ENCODE measurements around the gene MTM1. TPM values are rescaled to one million over a fixed set of nuclear protein-coding genes. Genes with fewer than 3 reads are reported as not detected.

Gene MTM1
- total RNA-seq, 1 experiment from 2014 or later = 11.6 TPM

DNA sequence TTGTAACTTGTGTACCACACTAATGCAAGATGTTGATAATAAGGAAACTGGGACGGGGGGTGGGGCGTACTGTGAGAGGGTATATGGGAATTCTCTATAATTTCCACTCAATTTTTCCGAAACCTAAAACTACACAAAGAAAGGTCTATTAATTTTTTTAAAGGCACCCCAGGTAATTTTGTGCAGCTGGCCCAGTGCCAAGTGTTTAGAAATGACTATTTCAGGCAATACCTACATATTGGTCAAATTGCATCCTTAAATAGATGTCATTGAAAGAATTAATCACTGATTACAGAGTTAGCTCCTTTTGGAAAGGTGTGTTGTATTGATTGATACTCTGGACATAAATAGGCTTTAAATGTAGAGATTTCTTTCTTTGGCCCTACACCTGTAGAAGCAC lies 114.7 kb downstream of the MTM1 start:
- ChIA-PET POLR2A (no interaction called here), CTCF (interaction anchor here (0.6 to 2.1 kb wide), 17 partner anchors 7 to 734 kb away, joined by 3 to 13 read pairs (median 6); partner anchors contain the start of gene MTMR1)
- H3K27me3 Mint-ChIP-seq (ENCODE audit: insufficient read depth, unreplicated experiment) = peaks cover 15% of the 10 kb centered on the region
- BruUV-seq (replicated peaks) = no TSS peak
- peaks cover 3% of the 10 kb centered on the region for H3K9me3 Mint-ChIP-seq (ENCODE audit: unreplicated experiment)
- no peak overlapping the region for H3K27ac Mint-ChIP-seq (ENCODE audit: low read depth, unreplicated experiment)
- H3K4me3 Mint-ChIP-seq (ENCODE audit: unreplicated experiment) = no peak overlapping the region
- no peaks in the 10 kb centered on the region for H3K4me1 Mint-ChIP-seq (ENCODE audit: insufficient read depth, unreplicated experiment)
- intact Hi-C loops (cut with micrococcal nuclease) = loop anchor here (1.0 kb wide), 1 partner anchor 33 kb away; no protein-coding TSS in a partner anchor
- DNase-seq (ENCODE audit: unreplicated experiment) = no peak
- TF ChIP-seq, protein P1, sequence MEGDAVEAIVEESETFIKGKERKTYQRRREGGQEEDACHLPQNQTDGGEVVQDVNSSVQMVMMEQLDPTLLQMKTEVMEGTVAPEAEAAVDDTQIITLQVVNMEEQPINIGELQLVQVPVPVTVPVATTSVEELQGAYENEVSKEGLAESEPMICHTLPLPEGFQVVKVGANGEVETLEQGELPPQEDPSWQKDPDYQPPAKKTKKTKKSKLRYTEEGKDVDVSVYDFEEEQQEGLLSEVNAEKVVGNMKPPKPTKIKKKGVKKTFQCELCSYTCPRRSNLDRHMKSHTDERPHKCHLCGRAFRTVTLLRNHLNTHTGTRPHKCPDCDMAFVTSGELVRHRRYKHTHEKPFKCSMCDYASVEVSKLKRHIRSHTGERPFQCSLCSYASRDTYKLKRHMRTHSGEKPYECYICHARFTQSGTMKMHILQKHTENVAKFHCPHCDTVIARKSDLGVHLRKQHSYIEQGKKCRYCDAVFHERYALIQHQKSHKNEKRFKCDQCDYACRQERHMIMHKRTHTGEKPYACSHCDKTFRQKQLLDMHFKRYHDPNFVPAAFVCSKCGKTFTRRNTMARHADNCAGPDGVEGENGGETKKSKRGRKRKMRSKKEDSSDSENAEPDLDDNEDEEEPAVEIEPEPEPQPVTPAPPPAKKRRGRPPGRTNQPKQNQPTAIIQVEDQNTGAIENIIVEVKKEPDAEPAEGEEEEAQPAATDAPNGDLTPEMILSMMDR (IDR thresholded peaks at IDR 0.05; ENCODE audit: unreplicated experiment) = no peak
- no peaks in the 10 kb centered on the region for H3K36me3 Mint-ChIP-seq (ENCODE audit: insufficient read depth, unreplicated experiment)

DNA sequence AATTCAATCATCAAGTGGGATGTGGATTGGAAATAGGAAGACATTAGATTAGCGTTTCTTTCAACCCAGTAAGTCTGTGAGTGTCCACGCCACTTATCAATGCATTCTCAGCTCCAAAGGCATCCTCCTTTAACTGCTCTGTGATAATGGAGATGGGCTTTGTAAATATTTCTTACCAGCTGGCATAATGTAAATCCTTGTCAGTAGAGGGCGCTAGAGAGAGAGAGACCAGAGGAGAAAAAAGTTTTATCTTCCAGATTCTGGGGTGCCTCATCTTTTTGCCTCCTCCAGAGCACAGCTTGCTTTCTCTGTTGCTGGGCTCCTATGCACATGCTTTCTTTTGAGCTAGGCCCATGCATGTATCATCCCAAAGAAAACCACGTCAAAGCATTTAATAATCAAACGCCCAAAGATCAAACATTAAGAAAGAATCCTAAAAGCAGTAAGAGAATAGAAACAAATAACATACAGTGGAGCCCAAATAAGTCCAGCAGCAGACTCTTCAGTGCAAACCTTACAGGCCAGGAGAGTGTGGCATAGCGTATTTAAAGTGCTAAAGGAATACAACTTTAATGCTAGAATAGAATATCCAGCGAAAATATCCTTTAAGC lies 115.2 kb downstream of the MTM1 start:
- Mint-ChIP-seq H3K9me3 (ENCODE audit: unreplicated experiment) (peaks cover 8% of the 10 kb centered on the region), H3K36me3 (ENCODE audit: insufficient read depth, unreplicated experiment) (no peaks in the 10 kb centered on the region), H3K4me3 (ENCODE audit: unreplicated experiment) (no peak overlapping the region), H3K27ac (ENCODE audit: low read depth, unreplicated experiment) (no peak overlapping the region), H3K4me1 (ENCODE audit: insufficient read depth, unreplicated experiment) (no peaks in the 10 kb centered on the region), H3K27me3 (ENCODE audit: insufficient read depth, unreplicated experiment) (peaks cover 10% of the 10 kb centered on the region)
- no TSS peak for BruUV-seq (replicated peaks)
- DNase-seq (ENCODE audit: unreplicated experiment) = peak; percentile 71
- ChIA-PET POLR2A (interaction anchor here (0.6 to 1.0 kb wide), 3 partner anchors 9 to 746 kb away, joined by 3 to 6 read pairs (median 3); no protein-coding TSS in a partner anchor), CTCF (interaction anchor here (0.6 to 2.1 kb wide), 19 partner anchors 8 to 1540 kb away, joined by 3 to 13 read pairs (median 5); partner anchors contain the start of gene MTMR1)
- intact Hi-C loops (cut with micrococcal nuclease) = loop anchor here (1.0 kb wide), 1 partner anchor 33 kb away; no protein-coding TSS in a partner anchor
- TF ChIP-seq, protein P1 (IDR thresholded peaks at IDR 0.05; ENCODE audit: unreplicated experiment) = peak; percentile 54

DNA sequence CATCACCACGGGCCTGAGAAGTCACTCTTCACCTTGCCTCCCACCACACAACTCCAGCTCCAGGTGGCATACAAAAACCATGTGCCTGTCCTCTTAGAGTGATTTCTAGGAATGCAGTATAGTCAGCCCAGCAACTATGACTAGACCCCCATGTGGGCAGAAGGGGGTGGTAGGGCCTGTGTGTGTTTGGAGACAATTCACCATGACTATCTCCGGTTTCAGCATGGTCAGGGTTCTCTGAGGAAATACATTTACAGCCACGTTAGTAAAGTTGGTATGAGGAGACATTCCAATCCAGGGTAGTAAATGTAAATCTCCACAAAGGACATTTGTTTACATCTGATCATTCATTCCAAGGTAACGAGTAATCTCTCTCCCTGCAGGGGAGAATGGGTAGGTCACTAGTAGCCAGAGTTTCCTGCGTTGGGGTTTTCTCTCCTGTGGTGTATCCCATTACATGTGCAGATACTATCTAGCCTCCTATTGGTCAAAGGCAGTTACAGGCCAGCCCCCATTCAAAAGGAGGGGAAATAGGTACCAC lies 120.6 kb downstream of the MTM1 start:
- no TSS peak for BruUV-seq (replicated peaks)
- no peaks in the 10 kb centered on the region for H3K27me3 Mint-ChIP-seq (ENCODE audit: insufficient read depth, unreplicated experiment)
- H3K4me1 Mint-ChIP-seq (ENCODE audit: insufficient read depth, unreplicated experiment) = no peaks in the 10 kb centered on the region
- DNase-seq (ENCODE audit: unreplicated experiment) = peak; percentile 71
- peak overlapping the region; percentile 5 for H3K27ac Mint-ChIP-seq (ENCODE audit: low read depth, unreplicated experiment)
- CTCF ChIA-PET = interaction anchor here (0.7 to 1.4 kb wide), 5 partner anchors 9 to 176 kb away, joined by 3 to 5 read pairs (median 3); no protein-coding TSS in a partner anchor
- intact Hi-C loops (cut with micrococcal nuclease) = no loop called here
- peaks cover 8% of the 10 kb centered on the region for H3K9me3 Mint-ChIP-seq (ENCODE audit: unreplicated experiment)
- TF ChIP-seq, protein P1 (IDR thresholded peaks at IDR 0.05; ENCODE audit: unreplicated experiment) = no peak
- peaks cover 11% of the 10 kb centered on the region for H3K36me3 Mint-ChIP-seq (ENCODE audit: insufficient read depth, unreplicated experiment)
- POLR2A ChIA-PET = interaction anchor here (0.7 kb wide), 1 partner anchor 626 kb away, joined by 3 read pairs; no protein-coding TSS in a partner anchor
- H3K4me3 Mint-ChIP-seq (ENCODE audit: unreplicated experiment) = no peak overlapping the region

DNA sequence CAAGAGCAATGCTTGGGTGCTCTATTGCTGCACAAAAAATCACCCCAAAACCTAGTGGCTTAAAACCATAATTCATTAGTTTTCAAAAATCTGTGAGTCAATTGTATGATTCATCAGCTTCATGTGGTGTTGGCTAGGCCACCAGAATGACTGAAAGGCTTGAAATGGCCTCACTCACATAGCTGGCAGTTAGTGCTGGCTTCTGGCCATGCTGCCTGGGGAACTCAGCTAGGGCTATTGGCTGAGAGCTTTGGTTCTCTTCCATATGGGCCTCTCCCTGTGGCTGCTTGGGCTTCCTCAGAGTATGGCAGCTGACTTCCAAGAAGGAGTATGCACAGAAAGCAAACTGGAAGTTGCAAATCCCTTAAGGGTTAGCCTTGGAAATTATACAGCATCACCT lies 121.7 kb downstream of the MTM1 start:
- Mint-ChIP-seq H3K27ac (ENCODE audit: low read depth, unreplicated experiment) (peak overlapping the region; percentile 69), H3K4me3 (ENCODE audit: unreplicated experiment) (no peak overlapping the region), H3K4me1 (ENCODE audit: insufficient read depth, unreplicated experiment) (peaks cover 6% of the 10 kb centered on the region), H3K27me3 (ENCODE audit: insufficient read depth, unreplicated experiment) (peaks cover 4% of the 10 kb centered on the region), H3K36me3 (ENCODE audit: insufficient read depth, unreplicated experiment) (peaks cover 13% of the 10 kb centered on the region), H3K9me3 (ENCODE audit: unreplicated experiment) (peaks cover 8% of the 10 kb centered on the region)
- intact Hi-C loops (cut with micrococcal nuclease) = no loop called here
- peak; percentile 94 for DNase-seq (ENCODE audit: unreplicated experiment)
- ChIA-PET POLR2A (interaction anchor here (0.6 to 1.1 kb wide), 4 partner anchors 9 to 326 kb away, joined by 3 to 5 read pairs (median 4); no protein-coding TSS in a partner anchor), CTCF (interaction anchor here (0.6 to 2.4 kb wide), 5 partner anchors 8 to 750 kb away, joined by 3 to 7 read pairs (median 3); no protein-coding TSS in a partner anchor)
- TF ChIP-seq, protein P1 (IDR thresholded peaks at IDR 0.05; ENCODE audit: unreplicated experiment) = no peak
- no TSS peak for BruUV-seq (replicated peaks)

Data from MCF 10A (cell line).